HEK293 (cell line): ENCODE measurements around the gene SORL1.

Source experiments
- ZNF10 ChIP-seq: fragments of 450-650 bp; formaldehyde crosslinking; IDR thresholded peaks from 2 replicates; pipeline ENCODE4 v1.5.1; 2017; ENCODE audit warnings: missing biosample characterization, missing genetic modification characterization
- TF ChIP-seq, protein P1 (sequence below): fragments of 450-650 bp; formaldehyde crosslinking; IDR thresholded peaks from 2 replicates; pipeline ENCODE4 v1.5.1; 2016; ENCODE audit warnings: missing biosample characterization, missing genetic modification characterization
- TF ChIP-seq, protein P2 (sequence below): fragments of 450-650 bp; formaldehyde crosslinking; IDR thresholded peaks from 2 replicates; pipeline ENCODE4 v1.5.1; 2016; ENCODE audit warnings: missing biosample characterization, missing genetic modification characterization
- TF ChIP-seq, protein P3 (sequence below): fragments of 450-650 bp; formaldehyde crosslinking; IDR thresholded peaks from 2 replicates; pipeline ENCODE4 v1.5.1; 2016; ENCODE audit warnings: missing biosample characterization, missing genetic modification characterization

DNA sequence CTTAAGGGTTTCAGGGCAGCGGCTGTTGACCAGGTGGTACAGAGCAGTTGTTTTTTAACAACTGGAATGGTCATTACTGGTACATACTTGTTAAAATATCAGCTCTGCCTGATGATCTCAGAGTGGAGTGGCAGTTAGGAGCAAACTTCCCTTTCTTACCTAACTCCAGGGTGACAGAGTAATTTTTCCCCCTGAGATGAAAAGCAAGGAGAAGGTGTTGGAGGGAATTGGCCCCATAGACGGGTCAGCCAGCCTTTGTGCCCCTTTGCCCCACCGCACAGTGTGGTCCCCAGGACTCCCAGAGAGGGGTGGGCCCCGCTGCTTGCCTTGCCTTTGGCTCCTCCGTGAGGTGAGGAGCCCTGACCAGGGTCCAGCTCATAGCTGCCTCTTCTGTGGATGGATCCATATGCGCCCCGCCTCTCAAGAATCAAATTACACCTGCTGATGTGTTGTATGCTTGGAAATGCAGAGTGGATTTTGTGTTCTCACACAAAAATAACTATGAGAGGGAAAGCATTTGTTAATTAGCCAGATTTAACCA, 27.7 kb downstream of the SORL1 start:
- TF ChIP-seq, protein P1, sequence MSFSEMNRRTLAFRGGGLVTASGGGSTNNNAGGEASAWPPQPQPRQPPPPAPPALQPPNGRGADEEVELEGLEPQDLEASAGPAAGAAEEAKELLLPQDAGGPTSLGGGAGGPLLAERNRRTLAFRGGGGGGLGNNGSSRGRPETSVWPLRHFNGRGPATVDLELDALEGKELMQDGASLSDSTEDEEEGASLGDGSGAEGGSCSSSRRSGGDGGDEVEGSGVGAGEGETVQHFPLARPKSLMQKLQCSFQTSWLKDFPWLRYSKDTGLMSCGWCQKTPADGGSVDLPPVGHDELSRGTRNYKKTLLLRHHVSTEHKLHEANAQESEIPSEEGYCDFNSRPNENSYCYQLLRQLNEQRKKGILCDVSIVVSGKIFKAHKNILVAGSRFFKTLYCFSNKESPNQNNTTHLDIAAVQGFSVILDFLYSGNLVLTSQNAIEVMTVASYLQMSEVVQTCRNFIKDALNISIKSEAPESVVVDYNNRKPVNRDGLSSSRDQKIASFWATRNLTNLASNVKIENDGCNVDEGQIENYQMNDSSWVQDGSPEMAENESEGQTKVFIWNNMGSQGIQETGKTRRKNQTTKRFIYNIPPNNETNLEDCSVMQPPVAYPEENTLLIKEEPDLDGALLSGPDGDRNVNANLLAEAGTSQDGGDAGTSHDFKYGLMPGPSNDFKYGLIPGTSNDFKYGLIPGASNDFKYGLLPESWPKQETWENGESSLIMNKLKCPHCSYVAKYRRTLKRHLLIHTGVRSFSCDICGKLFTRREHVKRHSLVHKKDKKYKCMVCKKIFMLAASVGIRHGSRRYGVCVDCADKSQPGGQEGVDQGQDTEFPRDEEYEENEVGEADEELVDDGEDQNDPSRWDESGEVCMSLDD (tag by site-specific recombination) = no peak
- TF ChIP-seq, protein P2, sequence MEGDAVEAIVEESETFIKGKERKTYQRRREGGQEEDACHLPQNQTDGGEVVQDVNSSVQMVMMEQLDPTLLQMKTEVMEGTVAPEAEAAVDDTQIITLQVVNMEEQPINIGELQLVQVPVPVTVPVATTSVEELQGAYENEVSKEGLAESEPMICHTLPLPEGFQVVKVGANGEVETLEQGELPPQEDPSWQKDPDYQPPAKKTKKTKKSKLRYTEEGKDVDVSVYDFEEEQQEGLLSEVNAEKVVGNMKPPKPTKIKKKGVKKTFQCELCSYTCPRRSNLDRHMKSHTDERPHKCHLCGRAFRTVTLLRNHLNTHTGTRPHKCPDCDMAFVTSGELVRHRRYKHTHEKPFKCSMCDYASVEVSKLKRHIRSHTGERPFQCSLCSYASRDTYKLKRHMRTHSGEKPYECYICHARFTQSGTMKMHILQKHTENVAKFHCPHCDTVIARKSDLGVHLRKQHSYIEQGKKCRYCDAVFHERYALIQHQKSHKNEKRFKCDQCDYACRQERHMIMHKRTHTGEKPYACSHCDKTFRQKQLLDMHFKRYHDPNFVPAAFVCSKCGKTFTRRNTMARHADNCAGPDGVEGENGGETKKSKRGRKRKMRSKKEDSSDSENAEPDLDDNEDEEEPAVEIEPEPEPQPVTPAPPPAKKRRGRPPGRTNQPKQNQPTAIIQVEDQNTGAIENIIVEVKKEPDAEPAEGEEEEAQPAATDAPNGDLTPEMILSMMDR (tag by site-specific recombination) = no peak
- TF ChIP-seq, protein P3, sequence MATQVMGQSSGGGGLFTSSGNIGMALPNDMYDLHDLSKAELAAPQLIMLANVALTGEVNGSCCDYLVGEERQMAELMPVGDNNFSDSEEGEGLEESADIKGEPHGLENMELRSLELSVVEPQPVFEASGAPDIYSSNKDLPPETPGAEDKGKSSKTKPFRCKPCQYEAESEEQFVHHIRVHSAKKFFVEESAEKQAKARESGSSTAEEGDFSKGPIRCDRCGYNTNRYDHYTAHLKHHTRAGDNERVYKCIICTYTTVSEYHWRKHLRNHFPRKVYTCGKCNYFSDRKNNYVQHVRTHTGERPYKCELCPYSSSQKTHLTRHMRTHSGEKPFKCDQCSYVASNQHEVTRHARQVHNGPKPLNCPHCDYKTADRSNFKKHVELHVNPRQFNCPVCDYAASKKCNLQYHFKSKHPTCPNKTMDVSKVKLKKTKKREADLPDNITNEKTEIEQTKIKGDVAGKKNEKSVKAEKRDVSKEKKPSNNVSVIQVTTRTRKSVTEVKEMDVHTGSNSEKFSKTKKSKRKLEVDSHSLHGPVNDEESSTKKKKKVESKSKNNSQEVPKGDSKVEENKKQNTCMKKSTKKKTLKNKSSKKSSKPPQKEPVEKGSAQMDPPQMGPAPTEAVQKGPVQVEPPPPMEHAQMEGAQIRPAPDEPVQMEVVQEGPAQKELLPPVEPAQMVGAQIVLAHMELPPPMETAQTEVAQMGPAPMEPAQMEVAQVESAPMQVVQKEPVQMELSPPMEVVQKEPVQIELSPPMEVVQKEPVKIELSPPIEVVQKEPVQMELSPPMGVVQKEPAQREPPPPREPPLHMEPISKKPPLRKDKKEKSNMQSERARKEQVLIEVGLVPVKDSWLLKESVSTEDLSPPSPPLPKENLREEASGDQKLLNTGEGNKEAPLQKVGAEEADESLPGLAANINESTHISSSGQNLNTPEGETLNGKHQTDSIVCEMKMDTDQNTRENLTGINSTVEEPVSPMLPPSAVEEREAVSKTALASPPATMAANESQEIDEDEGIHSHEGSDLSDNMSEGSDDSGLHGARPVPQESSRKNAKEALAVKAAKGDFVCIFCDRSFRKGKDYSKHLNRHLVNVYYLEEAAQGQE = no peak
- no peak for TF ChIP-seq ZNF10 (tag by site-specific recombination)
